T47D (cell line): ENCODE data around the gene FAM177B.
"Not testable (repeated sequence)": the region's sequence is repeated elsewhere in the genome, so short reads cannot be mapped to it uniquely, and the experiment has no call there.

Experiments
- DNase-seq, 2 experiments: peaks; one replicate each; pipeline versions ENCODE4 v3.0.0 to v3.0.0-alpha.2; 2011 to 2012; ENCODE audit warnings: low read depth in 1 of 2, low spot score in 1 of 2
- JUND ChIP-seq: IDR thresholded peaks from 2 replicates; pipeline ENCODE4 v1.6.1; 2012; ENCODE audit warnings: low read depth
- in situ Hi-C: cut with HindIII; loops from 2 replicates; pipeline ENCODE4 v1.10.0; 2016; ENCODE audit warnings: low sequenced_read_pairs, low pct_unique_long_range_greater_than_20kb

Gene FAM177B

GRCh38 chr1:222713091-222713961 lies 23.7 kb upstream of the FAM177B start:
- in situ Hi-C loops, result no loop called here
- TF ChIP-seq JUND, result no peak
- DNase-seq, result peak; percentile 91 to 95

- peak in 1 of 2 experiments; percentile 9 for DNase-seq
- in situ Hi-C loops, result no loop called here
- no peak for TF ChIP-seq JUND
Measured at GRCh38 chr1:222716393-222716792, 20.6 kb upstream of the FAM177B start.

GRCh38 chr1:222728746-222729145 lies 8.3 kb upstream of the FAM177B start:
- in situ Hi-C loops, result loop anchor here (25.0 kb wide), 1 partner anchor 359 kb away; no protein-coding TSS in a partner anchor
- no peak for TF ChIP-seq JUND
- DNase-seq, result no peak

- in situ Hi-C loops, result loop anchor here (25.0 kb wide), 1 partner anchor 356 kb away; no protein-coding TSS in a partner anchor
- no peak for DNase-seq
- no peak for TF ChIP-seq JUND
Measured at GRCh38 chr1:222730866-222731265, 6.1 kb upstream of the FAM177B start.

GRCh38 chr1:222732216-222733159 lies 4.5 kb upstream of the FAM177B start:
- TF ChIP-seq JUND, result no peak
- DNase-seq, result no peak
- in situ Hi-C loops, result loop anchor here (25.0 kb wide), 1 partner anchor 355 kb away; no protein-coding TSS in a partner anchor

GRCh38 chr1:222734740-222735139 lies 2.3 kb upstream of the FAM177B start:
- no peak for TF ChIP-seq JUND
- DNase-seq, result no peak
- in situ Hi-C loops, result loop anchor here (25.0 kb wide), 1 partner anchor 353 kb away; no protein-coding TSS in a partner anchor

GRCh38 chr1:222736470-222736869 lies 532 bp upstream of the FAM177B start:
- in situ Hi-C loops, result loop anchor here (25.0 kb wide), 1 partner anchor 351 kb away; no protein-coding TSS in a partner anchor
- TF ChIP-seq JUND, result no peak
- DNase-seq, result no peak

- DNase-seq, result no peak
- no peak for TF ChIP-seq JUND
- in situ Hi-C loops, result loop anchor here (25.0 kb wide), 1 partner anchor 348 kb away; no protein-coding TSS in a partner anchor
Measured at GRCh38 chr1:222739465-222739864, 2.5 kb downstream of the FAM177B start.

- no peak for TF ChIP-seq JUND
- in situ Hi-C loops, result loop anchor here (25.0 kb wide), 1 partner anchor 347 kb away; no protein-coding TSS in a partner anchor
- DNase-seq, result no peak
Measured at GRCh38 chr1:222739929-222740328, 2.9 kb downstream of the FAM177B start.

GRCh38 chr1:222741630-222742457 lies 4.8 kb downstream of the FAM177B start:
- in situ Hi-C loops, result loop anchor here (25.0 kb wide), 1 partner anchor 345 kb away; no protein-coding TSS in a partner anchor
- not testable (repeated sequence) for DNase-seq

- TF ChIP-seq JUND, result no peak
- DNase-seq, result peak in 1 of 2 experiments; percentile 22
- in situ Hi-C loops, result loop anchor here (25.0 kb wide), 1 partner anchor 337 kb away; no protein-coding TSS in a partner anchor
Measured at GRCh38 chr1:222749927-222750326, 12.9 kb downstream of the FAM177B start.
